Activated T-cell treated with anti-CD3 and anti-CD28 coated beads, Interleukin-2, amount 50 U/mL, for 48 hours (primary cell): Measurements from ENCODE around the gene RANBP17.

Source experiments
- DNase-seq, 2 experiments: peaks; one replicate each; pipeline ENCODE4 v3.0.0-alpha.2; 2020

The RANBP17 gene

GRCh38 chr5:171323806-171324632 lies 462.2 kb downstream of the RANBP17 start:
- DNase-seq: no peak

GRCh38 chr5:171330021-171330420 lies 468.2 kb downstream of the RANBP17 start:
- no peak for DNase-seq

- no peak for DNase-seq
Observed at GRCh38 chr5:171335616-171336015, 473.8 kb downstream of the RANBP17 start.

- DNase-seq: peak; percentile 32 to 47
Observed at GRCh38 chr5:171336521-171337209, 474.8 kb downstream of the RANBP17 start.

GRCh38 chr5:171337210-171337569 lies 475.4 kb downstream of the RANBP17 start:
- DNase-seq: no peak

- no peak for DNase-seq
Observed at GRCh38 chr5:171340042-171340441, 478.2 kb downstream of the RANBP17 start.

GRCh38 chr5:171340491-171340890 lies 478.7 kb downstream of the RANBP17 start:
- no peak for DNase-seq

GRCh38 chr5:171342362-171343111 lies 480.7 kb downstream of the RANBP17 start:
- DNase-seq: peak in 1 of 2 experiments; percentile 41

GRCh38 chr5:171344936-171345608 lies 483.3 kb downstream of the RANBP17 start:
- DNase-seq: no peak
